ENCODE data around the gene NSF. TPM values are rescaled to one million over a fixed set of nuclear protein-coding genes. Genes with fewer than 3 reads are reported as not detected.

Gene NSF
- total RNA-seq, 1 experiment from 2014 or later = 22.2 TPM

- Histone ChIP-seq H3K27me3 (ENCODE audit: control insufficient read depth, insufficient read depth, low read length) (no peaks in the 10 kb centered on the region), H3K4me3 (ENCODE audit: insufficient read depth, low read depth, low read length) (no peak overlapping the region), H3K36me3 (replicated peaks; ENCODE audit: control insufficient read depth, insufficient read depth, low read length) (no peaks in the 10 kb centered on the region; the same call in 1 of the 2 replicates)
- DNase-seq = no peak
These were observed 129.9 kb downstream of the NSF start for GRCh38 chr17:46720408-46720807.

- Histone ChIP-seq H3K27me3 (ENCODE audit: control insufficient read depth, insufficient read depth, low read length) (no peaks in the 10 kb centered on the region), H3K36me3 (replicated peaks; ENCODE audit: control insufficient read depth, insufficient read depth, low read length) (no peaks in the 10 kb centered on the region; the same call in 1 of the 2 replicates), H3K4me3 (ENCODE audit: insufficient read depth, low read depth, low read length) (no peak overlapping the region)
- no peak for DNase-seq
These were observed 132.3 kb downstream of the NSF start for GRCh38 chr17:46722662-46723285.

DNA sequence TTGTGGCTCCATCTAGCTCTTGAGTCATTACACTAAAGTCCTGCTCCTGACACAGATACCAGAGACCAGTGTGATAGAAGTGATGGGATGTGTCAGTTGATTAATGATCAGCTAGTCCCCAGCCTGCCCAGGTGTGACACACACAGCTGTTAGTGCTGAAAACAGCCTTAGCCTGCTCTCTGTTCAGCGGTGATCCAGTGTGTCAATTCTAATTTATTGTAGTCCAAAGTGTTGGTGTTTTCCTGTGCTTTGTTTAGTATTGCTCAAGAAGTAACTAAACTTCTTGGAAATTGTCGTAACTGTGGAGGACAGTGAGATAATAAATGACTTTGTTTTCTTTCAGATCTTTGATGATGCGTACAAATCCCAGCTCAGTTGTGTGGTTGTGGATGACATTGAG is 135.7 kb downstream of the NSF start:
- H3K27me3 ChIP-seq (ENCODE audit: control insufficient read depth, insufficient read depth, low read length) = no peaks in the 10 kb centered on the region
- no peak overlapping the region for H3K4me3 ChIP-seq (ENCODE audit: insufficient read depth, low read depth, low read length)
- DNase-seq = no peak

DNA sequence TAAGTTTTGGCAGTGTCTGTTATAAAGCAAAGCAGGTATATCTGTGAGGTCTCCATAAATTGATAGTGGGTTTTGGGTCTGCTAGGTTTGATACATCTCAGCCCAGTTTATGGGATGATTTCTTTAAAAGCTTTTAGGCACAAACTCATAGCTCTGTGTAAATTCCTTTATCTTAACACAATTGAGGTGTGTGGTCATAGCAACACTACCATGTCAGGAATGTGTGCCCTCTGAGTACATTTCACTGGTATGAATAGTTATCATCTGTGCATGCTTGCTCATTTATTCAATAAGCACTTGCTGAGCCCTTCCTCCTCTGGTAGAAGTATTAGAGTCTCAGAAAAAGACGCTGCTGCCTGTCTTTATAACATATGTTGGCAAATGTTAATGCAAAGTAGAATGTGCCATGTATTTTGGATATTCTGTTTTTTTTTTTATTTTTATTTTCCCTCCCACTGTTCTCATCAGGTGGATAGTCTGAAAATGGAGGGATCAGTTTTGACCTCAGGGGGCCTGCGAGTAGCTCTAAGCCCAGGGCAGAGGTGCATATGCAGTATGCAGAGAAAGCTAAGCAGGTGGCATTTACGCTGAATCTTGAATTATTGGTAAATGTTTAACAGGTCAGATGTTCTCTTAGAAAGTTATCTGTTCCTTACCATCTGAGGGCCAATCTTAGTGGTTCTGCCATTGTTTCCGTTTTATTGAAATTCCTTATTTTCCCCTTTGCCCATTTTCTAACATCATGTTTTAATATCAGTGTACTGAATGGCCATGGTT is 137.3 kb downstream of the NSF start:
- no peaks in the 10 kb centered on the region for H3K27me3 ChIP-seq (ENCODE audit: control insufficient read depth, insufficient read depth, low read length)
- no peak for DNase-seq
- no peak overlapping the region for H3K4me3 ChIP-seq (ENCODE audit: insufficient read depth, low read depth, low read length)
- no peaks in the 10 kb centered on the region for H3K36me3 ChIP-seq (replicated peaks; ENCODE audit: control insufficient read depth, insufficient read depth, low read length)

More for the DNA sequence above, 135.7 kb downstream of the NSF start:
- H3K36me3 ChIP-seq (replicated peaks; ENCODE audit: control insufficient read depth, insufficient read depth, low read length) = no peaks in the 10 kb centered on the region

- H3K4me3 ChIP-seq (ENCODE audit: insufficient read depth, low read depth, low read length) = no peak overlapping the region
- H3K27me3 ChIP-seq (ENCODE audit: control insufficient read depth, insufficient read depth, low read length) = no peaks in the 10 kb centered on the region
- H3K36me3 ChIP-seq (replicated peaks; ENCODE audit: control insufficient read depth, insufficient read depth, low read length) = no peaks in the 10 kb centered on the region
- no peak for DNase-seq
These were observed 139.6 kb downstream of the NSF start for GRCh38 chr17:46730026-46730425.

- H3K36me3 ChIP-seq (replicated peaks; ENCODE audit: control insufficient read depth, insufficient read depth, low read length) = no peaks in the 10 kb centered on the region
- no peak overlapping the region for H3K4me3 ChIP-seq (ENCODE audit: insufficient read depth, low read depth, low read length)
- DNase-seq = no peak
- H3K27me3 ChIP-seq (ENCODE audit: control insufficient read depth, insufficient read depth, low read length) = no peaks in the 10 kb centered on the region
These were observed 140.2 kb downstream of the NSF start for GRCh38 chr17:46730679-46731078.

- no peaks in the 10 kb centered on the region for H3K36me3 ChIP-seq (replicated peaks; ENCODE audit: control insufficient read depth, insufficient read depth, low read length)
- DNase-seq = no peak
- no peaks in the 10 kb centered on the region for H3K27me3 ChIP-seq (ENCODE audit: control insufficient read depth, insufficient read depth, low read length)
- H3K4me3 ChIP-seq (ENCODE audit: insufficient read depth, low read depth, low read length) = no peak overlapping the region
These were observed 141.7 kb downstream of the NSF start for GRCh38 chr17:46732160-46732559.

- H3K4me3 ChIP-seq (ENCODE audit: insufficient read depth, low read depth, low read length) = no peak overlapping the region
- DNase-seq = peak; percentile 65
- H3K27me3 ChIP-seq (ENCODE audit: control insufficient read depth, insufficient read depth, low read length) = no peaks in the 10 kb centered on the region
- no peaks in the 10 kb centered on the region for H3K36me3 ChIP-seq (replicated peaks; ENCODE audit: control insufficient read depth, insufficient read depth, low read length)
These were observed 142.4 kb downstream of the NSF start for GRCh38 chr17:46732754-46733398.

DNA sequence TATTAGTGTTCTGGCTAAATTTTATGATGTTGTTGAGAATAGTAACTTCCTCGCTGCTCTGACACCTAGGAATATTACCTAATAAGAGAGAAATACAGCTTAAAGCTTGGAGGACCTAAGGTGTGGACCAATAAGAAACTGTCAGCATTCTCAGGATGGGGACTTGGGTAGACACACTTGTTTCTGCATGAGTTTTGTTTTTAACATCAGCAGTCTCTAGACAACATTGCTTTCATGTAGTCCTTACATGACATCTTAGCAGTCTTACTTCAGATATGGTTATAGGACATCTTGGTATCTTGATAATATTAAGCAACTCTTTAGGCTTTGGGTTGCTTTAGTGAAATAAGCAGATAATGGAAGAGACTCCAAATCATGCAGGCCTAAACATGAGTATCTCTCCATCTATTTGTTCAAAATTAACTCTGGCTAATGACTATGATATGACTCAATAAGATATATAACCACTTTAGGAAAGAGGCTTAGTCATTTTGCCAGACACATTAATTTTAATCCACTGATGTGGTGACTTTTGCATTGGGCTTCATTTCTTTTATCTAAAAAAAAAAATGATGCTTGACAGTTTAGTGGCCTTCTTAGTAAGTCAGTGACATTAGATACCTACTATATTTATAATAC is 143.5 kb downstream of the NSF start:
- Histone ChIP-seq H3K27me3 (ENCODE audit: control insufficient read depth, insufficient read depth, low read length) (no peaks in the 10 kb centered on the region), H3K36me3 (replicated peaks; ENCODE audit: control insufficient read depth, insufficient read depth, low read length) (no peaks in the 10 kb centered on the region), H3K4me3 (ENCODE audit: insufficient read depth, low read depth, low read length) (no peak overlapping the region)
- DNase-seq = no peak

- no peak overlapping the region for H3K4me3 ChIP-seq (ENCODE audit: insufficient read depth, low read depth, low read length)
- no peaks in the 10 kb centered on the region for H3K36me3 ChIP-seq (replicated peaks; ENCODE audit: control insufficient read depth, insufficient read depth, low read length)
- no peak for DNase-seq
- H3K27me3 ChIP-seq (ENCODE audit: control insufficient read depth, insufficient read depth, low read length) = no peaks in the 10 kb centered on the region
These were observed 145.6 kb downstream of the NSF start for GRCh38 chr17:46736100-46736499.

DNA sequence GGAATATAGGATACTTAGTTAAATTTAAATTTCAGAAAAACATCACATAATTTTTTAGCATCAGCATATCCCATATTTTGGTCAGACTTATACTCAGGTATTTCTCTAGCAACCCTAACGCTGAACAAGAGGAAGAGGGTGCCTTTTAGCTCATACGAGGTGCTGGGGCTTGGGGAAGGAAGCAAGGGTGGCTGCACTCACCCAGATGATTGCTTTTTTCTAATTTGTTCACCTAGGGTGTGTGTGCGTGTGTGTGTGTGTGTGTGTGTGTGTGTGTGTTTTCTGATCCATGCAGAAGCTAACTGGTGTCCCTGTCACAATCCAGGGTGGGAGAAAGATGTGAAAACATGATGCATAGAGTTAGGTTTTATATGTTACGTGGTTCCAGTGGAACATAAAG is 146.9 kb downstream of the NSF start:
- DNase-seq = no peak
- Histone ChIP-seq H3K36me3 (replicated peaks; ENCODE audit: control insufficient read depth, insufficient read depth, low read length) (no peaks in the 10 kb centered on the region), H3K27me3 (ENCODE audit: control insufficient read depth, insufficient read depth, low read length) (no peaks in the 10 kb centered on the region), H3K4me3 (ENCODE audit: insufficient read depth, low read depth, low read length) (no peak overlapping the region)

DNA sequence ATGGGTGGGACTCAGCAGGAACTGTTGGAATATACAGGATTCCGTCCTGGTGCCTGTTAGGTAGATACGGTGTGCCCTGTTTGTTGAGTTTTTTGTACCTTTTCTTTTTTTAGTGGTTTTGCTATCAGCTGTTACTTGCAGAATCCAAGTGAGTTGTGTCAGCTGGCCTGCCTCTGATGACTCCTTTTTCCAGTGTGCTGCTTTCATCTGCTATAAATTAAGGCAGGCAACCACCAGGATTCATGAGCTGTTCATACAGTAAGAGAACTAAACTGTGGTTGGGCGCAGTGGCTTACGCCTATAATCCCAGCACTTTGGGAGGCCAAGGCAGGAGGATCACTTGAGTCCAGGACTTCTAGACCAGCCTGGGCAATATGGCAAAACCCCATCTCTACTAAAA is 148.1 kb downstream of the NSF start:
- Histone ChIP-seq H3K36me3 (replicated peaks; ENCODE audit: control insufficient read depth, insufficient read depth, low read length) (no peaks in the 10 kb centered on the region), H3K27me3 (ENCODE audit: control insufficient read depth, insufficient read depth, low read length) (no peaks in the 10 kb centered on the region), H3K4me3 (ENCODE audit: insufficient read depth, low read depth, low read length) (no peak overlapping the region)
- no peak for DNase-seq

- no peak overlapping the region for H3K4me3 ChIP-seq (ENCODE audit: insufficient read depth, low read depth, low read length)
- no peak for DNase-seq
- H3K27me3 ChIP-seq (ENCODE audit: control insufficient read depth, insufficient read depth, low read length) = no peaks in the 10 kb centered on the region
- H3K36me3 ChIP-seq (replicated peaks; ENCODE audit: control insufficient read depth, insufficient read depth, low read length) = no peaks in the 10 kb centered on the region
These were observed 149.5 kb downstream of the NSF start for GRCh38 chr17:46739982-46740381.

DNA sequence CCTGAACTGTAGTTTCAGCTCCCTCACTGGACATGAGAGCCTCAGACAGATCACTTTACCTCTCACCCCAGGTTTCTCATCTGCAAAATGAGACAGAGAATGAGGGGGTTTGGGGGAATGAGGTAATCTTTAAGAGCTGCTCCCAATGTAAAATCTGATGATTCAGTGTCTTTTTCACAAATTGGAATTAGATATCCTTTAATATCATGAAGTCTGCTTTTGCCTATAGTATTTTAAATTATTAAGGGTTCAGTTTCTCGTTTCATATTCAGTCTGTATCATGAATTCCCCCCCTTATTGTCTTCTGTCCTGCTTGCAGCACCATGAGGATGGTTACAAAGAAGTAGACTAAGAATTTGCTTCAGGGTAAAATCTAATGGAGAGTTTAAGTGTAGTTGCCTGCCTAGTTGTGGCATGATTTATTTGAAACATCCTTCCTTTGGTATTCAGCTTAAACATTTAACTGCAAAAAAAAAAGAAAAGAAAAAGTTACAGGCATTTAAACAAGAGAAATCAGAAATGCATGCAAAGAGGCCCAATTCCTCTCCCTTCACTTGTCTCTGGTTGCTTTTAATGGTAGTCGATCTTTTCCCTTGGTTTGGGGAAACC is 150.8 kb downstream of the NSF start:
- no peaks in the 10 kb centered on the region for H3K27me3 ChIP-seq (ENCODE audit: control insufficient read depth, insufficient read depth, low read length)
- H3K36me3 ChIP-seq (replicated peaks; ENCODE audit: control insufficient read depth, insufficient read depth, low read length) = no peaks in the 10 kb centered on the region
- no peak for DNase-seq
- H3K4me3 ChIP-seq (ENCODE audit: insufficient read depth, low read depth, low read length) = no peak overlapping the region
